NT2/D1 (cell line): ENCODE results near the gene NT5M.

Experiments
- DNase-seq: peaks from one replicate; pipeline ENCODE4 v3.0.0-alpha.2; 2011; ENCODE audit warnings: low read depth, low spot score
- H3K27me3 ChIP-seq: 2 replicates; pipeline ENCODE4 v1.6.0; 2011; ENCODE audit warnings: mild to moderate bottlenecking; ENCODE audit not compliant: insufficient read length, insufficient read depth
- H3K36me3 ChIP-seq: 2 replicates; pipeline ENCODE4 v1.6.1; 2011; ENCODE audit warnings: mild to moderate bottlenecking, low read length, mixed read lengths; ENCODE audit not compliant: insufficient read depth, insufficient read length
- H3K4me1 ChIP-seq: 2 replicates; pipeline ENCODE4 v1.5.1; 2011; ENCODE audit not compliant: insufficient read depth, insufficient read length
- H3K4me3 ChIP-seq: 2 replicates; pipeline ENCODE4 v1.5.1; 2011; ENCODE audit warnings: low read depth; ENCODE audit not compliant: insufficient read length
- H3K9ac ChIP-seq: 2 replicates; pipeline ENCODE4 v1.6.0; 2011; ENCODE audit warnings: low read depth; ENCODE audit not compliant: insufficient read length
- H3K9me3 ChIP-seq: 2 replicates; pipeline ENCODE4 v1.5.1; 2011; ENCODE audit warnings: mild to moderate bottlenecking, low read length; ENCODE audit not compliant: insufficient read depth
- SUZ12 ChIP-seq: IDR thresholded peaks from 2 replicates; pipeline ENCODE4 v1.6.1; 2011; ENCODE audit not compliant: insufficient read length, insufficient read depth; ENCODE audit errors: extremely low read depth
- YY1 ChIP-seq: IDR thresholded peaks from 2 replicates; pipeline ENCODE4 v1.6.1; 2011; ENCODE audit not compliant: insufficient read length, insufficient read depth
- ZNF274 ChIP-seq: IDR thresholded peaks from 2 replicates; pipeline ENCODE4 v1.6.1; 2011; ENCODE audit warnings: mild to moderate bottlenecking, low read depth, low read length

The NT5M gene

DNA sequence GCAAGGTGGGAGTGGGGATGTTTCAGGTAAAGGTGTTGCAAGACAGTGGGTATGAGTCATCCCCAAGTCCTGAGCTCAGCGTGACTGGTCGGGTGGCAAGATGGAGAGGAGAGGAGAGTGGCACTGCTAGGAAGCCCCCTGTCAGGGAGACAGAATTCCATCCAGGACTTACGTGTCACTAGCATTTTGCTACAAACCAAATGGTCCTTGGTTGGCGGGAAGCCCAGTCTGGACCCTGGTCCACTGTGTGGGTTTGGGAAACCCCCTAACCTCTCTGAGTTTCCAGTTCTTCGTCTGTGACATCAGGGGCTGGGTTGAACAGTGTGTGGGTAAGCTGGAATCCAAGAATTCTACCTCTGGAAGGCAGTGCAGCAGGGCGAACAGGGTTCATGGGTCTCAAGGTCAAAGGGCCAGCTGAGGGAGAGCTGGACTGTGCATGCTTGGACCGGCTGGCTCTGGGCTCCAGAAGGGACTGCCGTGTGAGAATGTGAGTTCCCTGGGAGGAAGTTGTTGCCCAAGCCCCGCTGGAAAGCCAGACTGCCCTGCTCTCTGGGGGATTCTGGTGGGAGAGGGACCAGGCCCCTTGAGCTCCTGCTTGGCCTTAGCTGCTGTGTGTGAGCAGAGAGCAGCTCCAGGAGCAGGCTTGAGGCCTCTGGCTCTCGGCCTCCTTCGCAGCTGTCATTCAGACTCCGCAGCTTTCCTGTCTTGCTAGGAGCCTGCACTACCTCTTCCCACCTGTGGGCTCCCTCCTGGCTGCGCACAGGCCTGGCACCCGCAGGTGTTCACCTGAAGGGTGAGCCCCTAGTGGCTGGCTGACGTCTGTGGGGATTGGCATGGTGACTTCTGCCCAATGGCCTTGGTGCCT is 84.6 kb downstream of the NT5M start:
- H3K9me3 ChIP-seq: peaks cover 4% of the 10 kb centered on the region; the same call in 1 of the 2 replicates
- H3K9ac ChIP-seq: no peak overlapping the region
- no peaks in the 10 kb centered on the region for H3K36me3 ChIP-seq
- no peak overlapping the region for H3K4me3 ChIP-seq
- no peak for DNase-seq
- no peaks in the 10 kb centered on the region for H3K4me1 ChIP-seq
- H3K27me3 ChIP-seq: no peaks in the 10 kb centered on the region
- TF ChIP-seq SUZ12 (no peak), YY1 (no peak), ZNF274 (no peak)

DNA sequence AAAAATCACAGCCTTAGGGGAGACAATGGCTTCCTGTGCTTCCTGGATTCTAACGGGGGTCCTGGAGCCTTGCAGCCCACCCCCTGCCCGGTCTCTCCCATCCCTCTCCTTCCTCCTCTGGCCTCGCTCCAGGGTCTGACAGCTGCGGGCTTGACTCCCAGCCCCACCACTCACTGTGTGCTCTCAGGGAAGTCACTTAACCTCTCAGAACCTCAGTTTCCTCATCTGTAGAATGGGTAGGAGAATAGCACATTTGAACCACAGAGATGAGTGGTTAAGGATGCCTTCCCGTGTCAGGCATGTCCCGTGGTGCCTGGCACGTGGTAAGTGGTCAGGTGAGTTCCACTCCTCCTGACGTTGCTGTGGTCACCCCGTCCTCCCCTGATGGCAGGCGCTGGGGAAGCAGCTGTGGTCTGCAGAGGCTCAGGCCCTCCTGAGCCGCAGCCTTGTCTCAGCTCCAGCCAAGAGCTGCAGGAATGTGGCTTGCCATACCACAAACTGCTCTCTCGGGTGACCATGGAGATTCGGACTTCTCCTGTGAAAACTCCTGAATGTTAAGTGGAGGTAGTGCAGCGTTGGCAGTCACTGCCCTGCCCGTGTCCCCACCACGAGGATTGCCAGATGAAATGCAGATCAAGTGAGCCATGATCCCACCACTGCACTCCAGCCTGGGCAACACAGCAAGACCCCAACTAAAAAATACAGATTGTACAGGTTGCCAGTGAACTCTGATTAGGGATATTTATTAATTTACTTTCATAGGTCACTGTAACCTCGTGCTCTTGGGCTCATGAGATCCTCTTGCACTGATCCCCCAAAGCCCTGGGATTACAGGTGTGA is 85.7 kb downstream of the NT5M start:
- Histone ChIP-seq H3K9ac (no peak overlapping the region), H3K36me3 (no peaks in the 10 kb centered on the region), H3K27me3 (no peaks in the 10 kb centered on the region), H3K4me3 (no peak overlapping the region), H3K4me1 (no peaks in the 10 kb centered on the region), H3K9me3 (peaks cover 4% of the 10 kb centered on the region; the same call in 1 of the 2 replicates)
- DNase-seq: no peak
- TF ChIP-seq SUZ12 (no peak), YY1 (no peak), ZNF274 (no peak)

DNA sequence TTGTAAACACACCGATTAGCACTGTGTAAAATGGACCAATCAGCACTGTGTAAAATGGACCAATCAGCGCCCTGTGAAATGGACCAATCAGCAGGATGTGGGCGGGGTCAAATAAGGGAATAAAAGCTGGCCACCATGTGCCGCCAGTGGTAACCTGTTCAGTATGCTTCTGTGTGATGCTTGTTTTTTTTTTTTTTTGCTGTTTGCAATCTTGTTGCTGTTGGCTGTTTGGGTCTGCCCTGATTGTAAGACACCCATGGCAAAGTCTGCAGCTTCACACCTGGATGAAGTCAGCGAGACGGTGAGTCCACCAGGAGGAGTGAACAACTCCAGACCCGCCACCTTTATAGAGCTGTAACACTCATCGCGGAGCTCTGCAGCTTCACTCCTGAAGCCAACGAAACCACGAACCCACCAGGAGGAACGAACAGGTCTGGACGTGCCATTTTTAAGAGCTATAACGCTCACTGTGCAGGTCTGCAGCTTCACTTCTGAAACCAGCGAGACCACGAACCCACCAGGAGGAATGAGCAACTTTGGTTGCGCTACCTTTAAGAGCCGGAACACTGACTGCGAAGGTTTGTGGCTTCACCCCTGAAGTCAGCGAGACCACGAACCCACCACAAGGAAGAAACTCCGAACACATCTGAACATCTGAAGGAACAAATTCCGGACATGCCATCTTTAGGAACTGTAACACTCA is 88.6 kb downstream of the NT5M start:
- Histone ChIP-seq H3K4me1 (no peaks in the 10 kb centered on the region), H3K9me3 (peaks cover 11% of the 10 kb centered on the region; the same call in 1 of the 2 replicates), H3K4me3 (no peak overlapping the region), H3K27me3 (no peaks in the 10 kb centered on the region), H3K36me3 (no peaks in the 10 kb centered on the region), H3K9ac (no peak overlapping the region)
- DNase-seq: no peak
- TF ChIP-seq YY1 (no peak), ZNF274 (no peak), SUZ12 (no peak)

DNA sequence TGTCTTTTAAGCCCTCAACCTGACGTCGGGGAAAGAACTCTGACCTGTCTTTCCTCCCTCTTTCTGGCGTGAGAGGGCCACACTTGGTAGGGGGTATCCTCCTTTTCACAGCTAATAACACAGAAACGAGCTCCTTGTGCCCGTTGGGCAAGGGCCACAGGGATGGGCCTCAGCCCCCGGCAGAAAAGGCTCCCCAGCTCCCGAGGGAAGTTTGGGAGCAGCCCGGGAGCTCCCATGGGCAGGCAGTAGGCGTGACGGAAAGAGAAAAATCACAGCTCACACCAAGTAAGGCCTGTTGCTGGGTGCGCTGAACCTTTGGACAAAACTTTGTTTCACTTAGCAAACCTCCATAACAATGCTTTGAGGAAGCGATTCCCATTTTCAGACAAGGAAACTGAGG is 90.8 kb downstream of the NT5M start:
- H3K9me3 ChIP-seq: peaks cover 11% of the 10 kb centered on the region; the same call in 1 of the 2 replicates
- DNase-seq: no peak
- H3K36me3 ChIP-seq: no peaks in the 10 kb centered on the region
- H3K9ac ChIP-seq: no peak overlapping the region
- no peak for TF ChIP-seq SUZ12
- no peak for TF ChIP-seq YY1
- TF ChIP-seq ZNF274: no peak
- H3K4me3 ChIP-seq: no peak overlapping the region
- no peaks in the 10 kb centered on the region for H3K4me1 ChIP-seq
- no peaks in the 10 kb centered on the region for H3K27me3 ChIP-seq

DNA sequence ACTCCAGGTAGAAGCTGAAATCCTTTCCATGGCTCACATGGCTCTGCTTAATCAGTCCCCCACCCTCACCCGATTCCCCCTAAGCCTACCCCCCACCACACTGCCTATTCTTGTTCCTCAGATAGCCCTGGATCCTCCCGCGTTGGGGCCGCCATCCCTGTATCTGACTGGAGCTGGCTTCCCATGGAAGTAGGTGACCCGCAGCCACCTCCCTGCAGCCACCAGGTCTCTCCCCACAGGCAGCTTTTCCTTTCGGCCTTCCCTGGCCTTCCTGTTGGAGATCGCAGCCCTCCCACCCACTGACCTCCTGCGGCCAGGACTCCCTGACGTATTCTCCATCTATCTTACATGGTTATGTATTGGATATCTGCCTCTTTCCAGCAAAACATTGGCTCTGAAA is 91.3 kb downstream of the NT5M start:
- peaks cover 11% of the 10 kb centered on the region; the same call in 1 of the 2 replicates for H3K9me3 ChIP-seq
- no peak overlapping the region for H3K9ac ChIP-seq
- no peaks in the 10 kb centered on the region for H3K4me1 ChIP-seq
- TF ChIP-seq ZNF274 (no peak), SUZ12 (no peak), YY1 (no peak)
- no peaks in the 10 kb centered on the region for H3K27me3 ChIP-seq
- no peak for DNase-seq
- no peak overlapping the region for H3K4me3 ChIP-seq
- H3K36me3 ChIP-seq: no peaks in the 10 kb centered on the region

DNA sequence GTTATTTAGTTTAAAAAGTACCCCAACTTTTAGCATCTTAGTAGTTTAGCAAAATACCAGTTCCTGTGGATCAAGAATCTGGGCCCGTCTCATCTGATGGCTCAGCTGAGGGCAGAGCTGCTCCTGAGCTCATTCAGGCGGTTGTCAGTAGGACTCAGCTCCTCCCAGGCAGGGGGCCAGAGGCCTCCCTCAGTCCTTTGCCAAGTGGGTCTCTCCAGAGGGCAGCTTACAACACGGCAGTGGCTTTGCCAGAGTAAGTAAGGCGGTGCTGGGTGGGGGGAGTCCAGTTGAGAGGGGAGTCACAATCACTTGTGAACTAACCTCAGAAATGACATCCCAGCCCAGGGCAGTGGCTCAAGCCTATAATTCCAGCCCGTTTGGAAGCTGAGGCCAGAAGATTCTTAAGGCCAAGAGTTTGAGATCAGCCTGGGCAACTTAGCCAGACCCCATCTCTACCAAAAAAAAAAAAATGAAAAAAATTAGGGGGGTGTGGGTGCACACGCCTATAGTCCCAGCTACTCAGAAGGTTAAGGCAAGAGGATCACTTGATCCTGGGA is 92.2 kb downstream of the NT5M start:
- Histone ChIP-seq H3K27me3 (no peaks in the 10 kb centered on the region), H3K9ac (no peak overlapping the region), H3K4me3 (no peak overlapping the region), H3K9me3 (peaks cover 11% of the 10 kb centered on the region; the same call in 1 of the 2 replicates), H3K36me3 (no peaks in the 10 kb centered on the region), H3K4me1 (peaks cover under 1% of the 10 kb centered on the region)
- TF ChIP-seq SUZ12 (no peak), ZNF274 (no peak), YY1 (no peak)
- DNase-seq: no peak
